Stomach smooth muscle (tissue), 2 donors: Measurements from ENCODE around the gene EHD2.
"Not testable (repeated sequence)": the region's sequence is repeated elsewhere in the genome, so short reads cannot be mapped to it uniquely, and the experiment has no call there.

Source experiments
- H3K27ac ChIP-seq: one replicate; pipeline ENCODE4 v1.7.0; 2013; ENCODE audit warnings: mild to moderate bottlenecking, low read length, inconsistent platforms
- H3K27me3 ChIP-seq, 2 donors: one replicate each; pipeline ENCODE4 v1.7.0; 2013; ENCODE audit warnings: low read length in 2 of 2; ENCODE audit not compliant: insufficient read depth in 2 of 2, control insufficient read depth in 1 of 2
- H3K36me3 ChIP-seq, 2 donors: one replicate each; pipeline ENCODE4 v1.7.0; 2013; ENCODE audit warnings: low read length in 2 of 2; ENCODE audit not compliant: control insufficient read depth in 2 of 2, insufficient read depth in 2 of 2
- H3K4me1 ChIP-seq: one replicate; pipeline ENCODE4 v1.7.0; 2013; ENCODE audit warnings: low read length; ENCODE audit not compliant: control insufficient read depth, insufficient read depth
- H3K4me3 ChIP-seq, 2 donors: one replicate each; pipeline ENCODE4 v1.7.0; 2013; ENCODE audit warnings: low read length in 2 of 2
- H3K9ac ChIP-seq, 2 donors: one replicate each; pipeline ENCODE4 v1.7.0; 2013; ENCODE audit warnings: low read length in 2 of 2, mild to moderate bottlenecking in 1 of 2
- H3K9me3 ChIP-seq, 2 donors: one replicate each; pipeline ENCODE4 v1.7.0; 2013; ENCODE audit warnings: low read length in 2 of 2; ENCODE audit not compliant: control insufficient read depth in 2 of 2
- donor health status: healthy.
- donor health status: Pancreatic carcinoma.

EHD2 gene

GRCh38 chr19:47716270-47716937, 3.2 kb downstream of the EHD2 start:
- Histone ChIP-seq H3K27ac (peak overlapping the region; percentile 67), H3K27me3 (no peaks in the 10 kb centered on the region), H3K4me3 (peak overlapping the region in 1 of 2 donors; percentile 29), H3K36me3 (peaks cover 7 to 17% of the 10 kb centered on the region in 2 donors), H3K4me1 (peaks cover 65% of the 10 kb centered on the region), H3K9ac (no peak overlapping the region), H3K9me3 (no peaks in the 10 kb centered on the region)

DNA sequence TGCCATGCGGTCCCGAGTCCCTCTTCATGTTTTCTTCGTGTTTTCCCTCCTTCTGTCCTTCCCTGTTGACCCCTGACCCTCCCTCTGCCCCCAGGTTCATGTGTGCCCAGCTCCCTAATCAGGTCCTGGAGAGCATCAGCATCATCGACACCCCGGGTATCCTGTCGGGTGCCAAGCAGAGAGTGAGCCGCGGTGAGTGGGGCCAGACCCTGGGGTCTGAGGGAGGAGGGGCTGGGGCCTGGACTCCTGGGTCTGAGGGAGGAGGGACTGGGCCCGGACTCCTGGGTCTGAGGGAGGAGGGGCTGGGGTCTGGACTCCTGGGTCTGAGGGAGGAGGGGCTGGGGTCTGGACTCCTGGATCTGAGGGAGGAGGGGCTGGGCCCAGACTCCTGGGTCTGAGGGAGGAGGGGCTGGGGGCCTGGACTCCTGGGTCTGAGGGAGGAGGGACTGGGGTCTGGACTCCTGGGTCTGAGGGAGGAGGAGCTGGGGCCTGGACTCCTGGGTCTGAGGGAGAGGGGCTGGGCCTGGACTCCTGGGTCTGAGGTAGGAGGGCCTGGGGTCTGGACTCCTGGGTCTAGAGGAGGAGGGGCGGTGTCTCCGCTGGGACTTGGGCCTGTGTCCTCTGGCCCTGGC, 5.3 kb downstream of the EHD2 start:
- H3K9ac ChIP-seq, result peak overlapping the region; percentile 68 to 71

DNA sequence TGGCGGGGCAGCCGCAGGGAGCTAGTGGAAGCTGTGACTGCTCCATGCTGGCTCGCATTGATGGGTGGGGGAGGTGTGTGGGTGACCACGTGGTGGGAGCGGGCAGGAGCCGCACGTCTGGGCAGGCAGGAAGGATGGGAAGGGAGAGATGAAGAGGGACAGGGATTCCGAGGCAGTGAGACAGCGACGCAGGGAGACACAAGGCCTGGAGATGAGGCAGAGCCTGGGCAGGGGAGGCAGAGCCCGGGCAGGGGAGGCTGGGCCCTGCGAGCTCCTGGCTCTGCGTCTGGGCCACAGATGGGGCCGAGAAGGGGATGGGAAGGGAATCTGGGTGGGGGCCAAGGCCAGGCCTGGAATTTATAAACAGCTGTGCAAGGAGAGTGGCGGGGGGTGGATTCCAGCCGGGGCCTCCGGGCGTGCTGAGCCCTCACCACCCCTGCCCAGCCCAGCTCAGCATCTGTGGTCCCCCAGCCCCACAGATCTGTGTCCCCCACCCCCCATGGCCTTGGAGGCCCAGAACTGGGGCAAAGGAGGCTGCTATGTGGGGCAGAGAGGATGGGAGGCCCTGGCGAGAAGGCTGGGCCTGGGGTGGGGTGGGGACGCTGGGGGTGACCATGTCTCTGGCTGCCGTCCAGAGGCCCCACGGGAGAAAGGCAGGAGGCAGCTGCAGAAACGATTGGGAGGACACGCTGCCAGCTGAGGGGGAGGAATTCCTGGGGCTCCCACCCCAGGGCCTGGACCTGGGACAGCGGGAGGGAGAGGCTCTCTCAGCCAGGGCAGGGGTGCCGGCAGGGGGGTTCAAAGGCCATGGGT, 6.0 kb downstream of the EHD2 start:
- Histone ChIP-seq H3K4me1 (peaks cover 81% of the 10 kb centered on the region), H3K27ac (peak overlapping the region; percentile 93), H3K9me3 (no peaks in the 10 kb centered on the region), H3K27me3 (no peaks in the 10 kb centered on the region), H3K4me3 (peak overlapping the region; percentile 60 to 63), H3K9ac (peak overlapping the region; percentile 36 to 68), H3K36me3 (peaks cover 8 to 19% of the 10 kb centered on the region in 2 donors)

More for the DNA sequence above, 5.3 kb downstream of the EHD2 start:
- Histone ChIP-seq H3K27ac (peak overlapping the region; percentile 93), H3K4me3 (peak overlapping the region; percentile 46 to 63), H3K4me1 (peaks cover 78% of the 10 kb centered on the region), H3K36me3 (peaks cover 7 to 17% of the 10 kb centered on the region in 2 donors)
- not testable (repeated sequence) for H3K27me3 ChIP-seq, H3K9me3 ChIP-seq

DNA sequence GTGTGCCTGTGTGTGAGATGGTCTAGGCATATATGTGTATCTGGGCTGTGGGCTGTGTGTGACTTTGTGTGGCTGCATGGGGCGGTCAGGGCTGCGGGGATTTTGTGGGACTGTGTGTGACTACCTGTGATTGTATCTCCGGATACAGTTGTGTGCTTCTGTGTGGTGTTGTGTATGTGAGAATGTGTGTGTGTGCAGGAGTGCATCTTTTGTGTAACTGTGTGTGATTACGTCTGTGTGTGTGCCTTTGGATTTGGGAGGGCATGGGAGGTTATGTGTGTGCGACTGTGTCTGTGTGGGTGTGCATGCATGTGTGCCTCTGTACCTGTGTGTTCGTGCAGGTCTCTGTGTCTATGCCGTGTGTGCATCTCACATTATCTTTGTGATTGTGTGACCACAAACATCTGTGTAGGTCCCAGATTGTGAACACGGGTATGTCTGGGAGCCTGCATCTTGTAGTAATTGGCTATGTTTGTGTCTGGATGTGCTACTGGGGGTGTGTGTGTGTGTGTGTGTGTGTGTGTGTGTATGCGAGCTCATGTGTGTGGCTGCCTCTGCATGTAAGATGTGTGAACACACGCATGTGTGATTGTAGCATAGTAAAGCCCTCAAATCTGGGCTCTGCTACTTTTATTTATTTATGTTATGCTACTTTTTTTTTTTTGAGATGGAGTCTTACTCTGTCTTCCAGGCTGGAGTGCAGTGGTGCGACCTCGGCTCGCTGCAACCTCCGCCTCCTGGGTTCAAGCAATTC, 7.6 kb downstream of the EHD2 start:
- Histone ChIP-seq H3K27ac (peak overlapping the region; percentile 93), H3K4me1 (peaks cover 79% of the 10 kb centered on the region), H3K9ac (peak overlapping the region; percentile 13 to 25), H3K4me3 (peak overlapping the region in 1 of 2 donors; percentile 35), H3K36me3 (peaks cover 13 to 22% of the 10 kb centered on the region in 2 donors), H3K27me3 (no peaks in the 10 kb centered on the region), H3K9me3 (no peaks in the 10 kb centered on the region)

GRCh38 chr19:47723581-47723940, 10.3 kb downstream of the EHD2 start:
- peak overlapping the region; percentile 67 for H3K27ac ChIP-seq
- H3K4me3 ChIP-seq, result peak overlapping the region in 1 of 2 donors; percentile 63
- peaks cover 19 to 21% of the 10 kb centered on the region in 2 donors for H3K36me3 ChIP-seq
- H3K9me3 ChIP-seq, result no peaks in the 10 kb centered on the region
- H3K27me3 ChIP-seq, result no peaks in the 10 kb centered on the region
- peaks cover 62% of the 10 kb centered on the region for H3K4me1 ChIP-seq
- peak overlapping the region in 1 of 2 donors; percentile 60 for H3K9ac ChIP-seq

DNA sequence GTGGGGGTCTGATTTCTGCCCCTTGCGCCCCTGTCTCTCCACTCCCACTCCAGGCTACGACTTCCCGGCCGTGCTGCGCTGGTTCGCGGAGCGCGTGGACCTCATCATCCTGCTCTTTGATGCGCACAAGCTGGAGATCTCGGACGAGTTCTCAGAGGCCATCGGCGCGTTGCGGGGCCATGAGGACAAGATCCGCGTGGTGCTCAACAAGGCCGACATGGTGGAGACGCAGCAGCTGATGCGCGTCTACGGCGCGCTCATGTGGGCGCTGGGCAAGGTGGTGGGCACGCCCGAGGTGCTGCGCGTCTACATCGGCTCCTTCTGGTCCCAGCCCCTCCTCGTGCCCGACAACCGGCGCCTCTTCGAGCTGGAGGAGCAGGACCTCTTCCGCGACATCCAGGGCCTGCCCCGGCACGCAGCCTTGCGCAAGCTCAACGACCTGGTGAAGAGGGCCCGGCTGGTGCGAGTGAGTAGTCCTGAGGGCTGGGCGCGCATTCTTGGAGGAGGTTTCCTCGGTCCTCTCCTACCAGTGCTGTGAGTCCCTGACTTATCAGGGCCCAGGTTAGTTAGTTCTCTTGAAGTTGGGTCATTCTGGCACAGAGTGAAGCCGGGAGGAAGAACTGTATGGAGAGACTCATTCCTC, 12.7 kb downstream of the EHD2 start:
- no peaks in the 10 kb centered on the region for H3K27me3 ChIP-seq
- peak overlapping the region in 1 of 2 donors; percentile 27 for H3K9ac ChIP-seq
- H3K27ac ChIP-seq, result peak overlapping the region; percentile 58
- H3K4me3 ChIP-seq, result no peak overlapping the region
- peaks cover 32 to 33% of the 10 kb centered on the region in 2 donors for H3K36me3 ChIP-seq
- no peaks in the 10 kb centered on the region for H3K9me3 ChIP-seq
- H3K4me1 ChIP-seq, result peaks cover 57% of the 10 kb centered on the region

- H3K4me3 ChIP-seq, result no peak overlapping the region
Measured at GRCh38 chr19:47726467-47726866, 13.2 kb downstream of the EHD2 start.

DNA sequence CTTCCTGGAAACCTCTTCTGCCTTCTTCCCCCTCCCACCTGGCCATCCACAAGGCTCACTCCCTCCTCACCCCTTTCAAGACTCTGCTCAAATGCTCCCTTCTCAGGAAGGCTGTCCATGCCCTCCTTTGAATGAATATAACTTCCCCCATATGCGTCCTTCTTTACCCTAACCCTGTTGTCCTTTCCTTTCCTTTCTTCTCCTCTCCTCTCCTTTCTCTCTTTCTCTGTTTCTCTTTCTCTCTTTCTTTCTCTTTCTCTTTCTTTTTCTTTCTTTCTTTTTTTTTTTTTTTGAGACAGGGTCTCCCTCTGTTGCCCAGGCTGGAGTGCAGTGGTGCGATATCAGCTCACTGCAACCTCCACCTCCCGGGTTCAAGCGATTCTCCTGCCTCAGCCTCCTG, 15.1 kb downstream of the EHD2 start:
- Histone ChIP-seq H3K4me1 (peaks cover 39% of the 10 kb centered on the region), H3K27ac (peak overlapping the region; percentile 85), H3K36me3 (peaks cover 32 to 33% of the 10 kb centered on the region in 2 donors)
- H3K9ac ChIP-seq, H3K9me3 ChIP-seq, H3K4me3 ChIP-seq, H3K27me3 ChIP-seq: not testable (repeated sequence)

More at GRCh38 chr19:47726467-47726866, 13.2 kb downstream of the EHD2 start:
- peak overlapping the region in 1 of 2 donors; percentile 27 for H3K9ac ChIP-seq
- peak overlapping the region; percentile 58 for H3K27ac ChIP-seq
- H3K4me1 ChIP-seq, result peaks cover 52% of the 10 kb centered on the region
- no peaks in the 10 kb centered on the region for H3K9me3 ChIP-seq
- no peaks in the 10 kb centered on the region for H3K27me3 ChIP-seq
- H3K36me3 ChIP-seq, result peaks cover 32 to 33% of the 10 kb centered on the region in 2 donors

DNA sequence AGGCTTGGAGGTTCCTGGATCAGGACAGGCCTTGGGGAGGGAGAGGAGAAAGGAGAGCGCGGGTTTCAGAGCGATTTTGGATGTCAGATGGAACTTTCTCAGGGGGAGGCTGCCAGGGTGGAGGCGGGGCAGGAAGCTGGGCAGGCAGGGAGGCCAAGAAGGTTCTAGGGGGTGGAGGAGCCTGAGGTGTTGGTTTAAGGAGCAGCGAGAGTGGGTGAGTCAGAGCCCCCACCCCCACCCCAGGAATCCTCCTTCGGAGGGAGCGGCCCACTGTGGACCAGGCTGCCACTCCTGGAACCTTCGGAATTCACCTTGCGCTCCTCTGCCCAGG, 16.2 kb downstream of the EHD2 start:
- Histone ChIP-seq H3K9me3 (no peaks in the 10 kb centered on the region), H3K36me3 (peaks cover 30 to 34% of the 10 kb centered on the region in 2 donors), H3K27ac (peak overlapping the region; percentile 85), H3K4me1 (peaks cover 30% of the 10 kb centered on the region), H3K9ac (peak overlapping the region; percentile 21 to 53), H3K27me3 (no peaks in the 10 kb centered on the region), H3K4me3 (peak overlapping the region; percentile 35 to 40)
